HEK293T (cell line): ENCODE results near the gene LNX1.

ENCODE experiments used
- CTCF ChIA-PET: fragments of 350-600 bp; formaldehyde crosslinking; extraction: SDS; loops from one replicate; lab custom pipeline; 2021; ENCODE audit warnings: antibody characterized with exemption, inconsistent platforms; lab: Yijun Ruan, JAX
- POLR2A ChIA-PET: fragments of 350-600 bp; formaldehyde crosslinking; extraction: SDS; loops from one replicate; lab custom pipeline; 2020; ENCODE audit warnings: antibody characterized with exemption, inconsistent platforms; lab: Yijun Ruan, JAX
- DNase-seq: peaks from one replicate; pipeline ENCODE4 v3.0.0; 2012; ENCODE audit warnings: mixed read lengths; ENCODE audit errors: extremely low spot score
- ARNT ChIP-seq: fragments of 450-650 bp; IDR thresholded peaks from 2 replicates; pipeline ENCODE4 v1.6.1; 2017; ENCODE audit warnings: mild to moderate bottlenecking
- BHLHE40 ChIP-seq: fragments of 450-650 bp; IDR thresholded peaks from 2 replicates; pipeline ENCODE4 v1.6.1; 2016; ENCODE audit warnings: mild to moderate bottlenecking, moderate library complexity, borderline replicate concordance
- CTBP1 ChIP-seq: fragments of 450-650 bp; IDR thresholded peaks from 2 replicates; pipeline ENCODE4 v1.6.1; 2016; ENCODE audit warnings: borderline replicate concordance
- ELF4 ChIP-seq: fragments of 450-650 bp; IDR thresholded peaks from 2 replicates; pipeline ENCODE4 v1.6.1; 2017; ENCODE audit warnings: antibody characterized with exemption
- FOXA1 ChIP-seq: fragments of 450-650 bp; IDR thresholded peaks from 2 replicates; pipeline ENCODE4 v1.6.1; 2016; ENCODE audit warnings: mild to moderate bottlenecking
- FOXK2 ChIP-seq: fragments of 450-650 bp; IDR thresholded peaks from 2 replicates; pipeline ENCODE4 v1.6.1; 2016; ENCODE audit warnings: mild to moderate bottlenecking
- FOXM1 ChIP-seq: fragments of 450-650 bp; IDR thresholded peaks from 2 replicates; pipeline ENCODE4 v1.6.1; 2017; ENCODE audit warnings: mild to moderate bottlenecking, borderline replicate concordance
- HDGF ChIP-seq: fragments of 450-650 bp; IDR thresholded peaks from 2 replicates; pipeline ENCODE4 v1.6.1; 2017; ENCODE audit warnings: antibody characterized with exemption, borderline replicate concordance
- L3MBTL2 ChIP-seq: fragments of 450-650 bp; conservative IDR thresholded peaks from 2 replicates; pipeline ENCODE4 v1.6.1; 2016; ENCODE audit warnings: mild to moderate bottlenecking
- LEF1 ChIP-seq: fragments of 450-650 bp; IDR thresholded peaks from 2 replicates; pipeline ENCODE4 v1.6.1; 2017; ENCODE audit warnings: mild to moderate bottlenecking, borderline replicate concordance
- NFRKB ChIP-seq: fragments of 450-650 bp; IDR thresholded peaks from 2 replicates; pipeline ENCODE4 v1.6.1; 2016; ENCODE audit warnings: mild to moderate bottlenecking, moderate library complexity
- SP1 ChIP-seq: fragments of 450-650 bp; IDR thresholded peaks from 2 replicates; pipeline ENCODE4 v1.6.1; 2017
- SUZ12 ChIP-seq: fragments of 450-650 bp; IDR thresholded peaks from 2 replicates; pipeline ENCODE4 v1.6.1; 2016; ENCODE audit warnings: mild to moderate bottlenecking
- TARDBP ChIP-seq: fragments of 450-650 bp; IDR thresholded peaks from 2 replicates; pipeline ENCODE4 v1.6.1; 2016
- ZNF384 ChIP-seq: fragments of 450-650 bp; IDR thresholded peaks from 2 replicates; pipeline ENCODE4 v1.6.1; 2016
- TF ChIP-seq, protein P1 (sequence below): fragments of 450-650 bp; IDR thresholded peaks from 2 replicates; pipeline ENCODE4 v1.6.1; 2016

LNX1 gene

DNA sequence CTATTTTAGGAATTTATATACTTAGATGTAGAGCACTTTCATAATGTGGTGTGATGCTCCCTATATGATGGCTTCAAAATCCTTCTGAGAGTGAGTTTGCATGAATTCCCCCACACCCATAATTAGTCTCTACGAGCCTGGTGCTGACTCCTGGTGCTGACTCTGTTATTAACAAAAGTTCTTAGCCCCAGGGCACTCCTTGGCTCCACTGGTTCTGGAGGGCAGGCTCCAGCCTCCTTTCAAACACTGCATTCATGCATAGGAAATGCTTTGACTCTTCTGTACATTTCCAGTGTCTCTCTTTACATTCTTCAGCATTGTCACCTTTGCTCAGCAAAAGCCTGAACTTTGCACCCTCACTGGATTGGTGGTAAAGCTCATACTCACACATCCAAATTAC lies 64.0 kb downstream of the LNX1 start:
- TF ChIP-seq ZNF384 (no peak), ELF4 (no peak), SUZ12 (no peak), NFRKB (no peak), HDGF (no peak), LEF1 (no peak), FOXA1 (no peak)
- ChIA-PET CTCF (no interaction called here), POLR2A (no interaction called here)
- no peak for DNase-seq

DNA sequence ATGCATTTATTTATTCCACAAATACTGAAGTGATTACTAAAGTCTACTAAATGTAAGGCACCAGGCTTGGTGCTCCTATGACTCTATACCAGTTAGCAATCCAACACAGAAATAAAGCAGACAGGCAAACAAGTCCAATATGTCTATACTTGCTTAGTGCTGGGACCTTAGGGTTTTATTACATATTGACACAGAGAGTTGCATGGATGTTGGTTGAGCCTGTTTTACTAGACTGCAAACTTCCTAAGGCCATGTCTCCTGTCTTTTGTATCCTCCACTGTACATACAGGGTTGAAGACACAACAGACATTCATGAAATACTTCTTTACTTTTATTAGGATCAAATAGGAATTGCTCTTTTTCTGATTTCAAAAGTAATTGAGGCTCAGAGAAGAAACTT lies 69.0 kb downstream of the LNX1 start:
- ChIA-PET POLR2A (no interaction called here), CTCF (no interaction called here)
- DNase-seq, result no peak
- no peak for TF ChIP-seq BHLHE40
- no peak for TF ChIP-seq ELF4
- no peak for TF ChIP-seq SUZ12
- no peak for TF ChIP-seq ARNT
- no peak for TF ChIP-seq NFRKB
- no peak for TF ChIP-seq HDGF
- TF ChIP-seq L3MBTL2, result no peak
- TF ChIP-seq LEF1, result no peak
- no peak for TF ChIP-seq TARDBP
- no peak for TF ChIP-seq SP1
- TF ChIP-seq ZNF384, result no peak
- TF ChIP-seq FOXM1, result no peak
- TF ChIP-seq FOXK2, result no peak
- TF ChIP-seq, protein P1, sequence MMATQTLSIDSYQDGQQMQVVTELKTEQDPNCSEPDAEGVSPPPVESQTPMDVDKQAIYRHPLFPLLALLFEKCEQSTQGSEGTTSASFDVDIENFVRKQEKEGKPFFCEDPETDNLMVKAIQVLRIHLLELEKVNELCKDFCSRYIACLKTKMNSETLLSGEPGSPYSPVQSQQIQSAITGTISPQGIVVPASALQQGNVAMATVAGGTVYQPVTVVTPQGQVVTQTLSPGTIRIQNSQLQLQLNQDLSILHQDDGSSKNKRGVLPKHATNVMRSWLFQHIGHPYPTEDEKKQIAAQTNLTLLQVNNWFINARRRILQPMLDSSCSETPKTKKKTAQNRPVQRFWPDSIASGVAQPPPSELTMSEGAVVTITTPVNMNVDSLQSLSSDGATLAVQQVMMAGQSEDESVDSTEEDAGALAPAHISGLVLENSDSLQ, result no peak
- no peak for TF ChIP-seq CTBP1
- TF ChIP-seq FOXA1, result no peak

DNA sequence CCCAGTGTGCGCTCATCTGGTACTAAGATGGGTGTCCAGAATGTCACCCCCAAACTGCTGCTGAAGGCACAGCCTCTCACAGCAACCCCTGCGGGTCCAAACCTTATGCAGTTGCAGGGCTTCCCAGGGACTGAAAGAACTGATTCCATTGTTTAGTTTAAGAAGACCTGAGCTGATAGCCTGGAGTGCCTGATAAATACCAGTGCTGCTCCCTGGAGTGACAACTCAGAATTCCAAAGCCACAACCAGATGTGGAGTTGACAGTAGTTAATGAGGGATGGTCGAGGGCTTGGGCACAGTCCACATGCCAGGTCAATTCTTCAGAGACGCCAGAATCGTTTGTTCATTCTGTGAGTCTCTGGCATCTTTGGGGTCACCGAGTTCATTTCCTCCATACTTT lies 71.2 kb downstream of the LNX1 start:
- no peak for DNase-seq
- CTCF ChIA-PET, result no interaction called here
- POLR2A ChIA-PET, result no interaction called here
- no peak for TF ChIP-seq HDGF
- TF ChIP-seq SUZ12, result no peak
- TF ChIP-seq SP1, result no peak
- TF ChIP-seq BHLHE40, result no peak
- no peak for TF ChIP-seq ELF4
- no peak for TF ChIP-seq L3MBTL2
- TF ChIP-seq CTBP1, result no peak
- no peak for TF ChIP-seq FOXK2
- TF ChIP-seq ZNF384, result no peak

DNA sequence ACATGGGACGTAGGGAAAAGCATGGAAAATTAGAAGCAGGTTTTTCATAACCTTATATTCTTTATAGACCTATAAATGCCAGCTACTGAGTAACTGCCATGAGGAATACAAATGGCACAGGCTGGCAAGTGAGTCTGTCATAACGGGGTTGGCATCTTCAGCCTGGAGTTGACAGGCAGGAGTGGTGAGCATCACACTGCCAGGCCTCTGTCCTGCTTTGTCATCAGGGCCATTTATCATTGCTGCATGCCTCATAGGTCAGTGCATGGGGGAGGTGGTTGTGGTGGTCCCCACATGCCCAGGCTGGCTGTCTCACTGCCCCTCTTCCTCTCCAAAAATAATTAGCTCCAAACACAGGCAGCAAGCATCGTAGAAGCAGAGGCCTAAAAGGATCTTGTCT lies 72.5 kb downstream of the LNX1 start:
- no peak for DNase-seq
- ChIA-PET POLR2A (no interaction called here), CTCF (no interaction called here)
- no peak for TF ChIP-seq BHLHE40
- no peak for TF ChIP-seq NFRKB
- no peak for TF ChIP-seq TARDBP
- TF ChIP-seq, protein P1, result no peak
- no peak for TF ChIP-seq FOXA1
- no peak for TF ChIP-seq HDGF
- TF ChIP-seq CTBP1, result no peak
- no peak for TF ChIP-seq SP1
- TF ChIP-seq ARNT, result no peak
- no peak for TF ChIP-seq FOXK2
- TF ChIP-seq L3MBTL2, result no peak
- TF ChIP-seq LEF1, result no peak
- TF ChIP-seq ZNF384, result no peak
- TF ChIP-seq SUZ12, result no peak
- TF ChIP-seq ELF4, result no peak
- no peak for TF ChIP-seq FOXM1

DNA sequence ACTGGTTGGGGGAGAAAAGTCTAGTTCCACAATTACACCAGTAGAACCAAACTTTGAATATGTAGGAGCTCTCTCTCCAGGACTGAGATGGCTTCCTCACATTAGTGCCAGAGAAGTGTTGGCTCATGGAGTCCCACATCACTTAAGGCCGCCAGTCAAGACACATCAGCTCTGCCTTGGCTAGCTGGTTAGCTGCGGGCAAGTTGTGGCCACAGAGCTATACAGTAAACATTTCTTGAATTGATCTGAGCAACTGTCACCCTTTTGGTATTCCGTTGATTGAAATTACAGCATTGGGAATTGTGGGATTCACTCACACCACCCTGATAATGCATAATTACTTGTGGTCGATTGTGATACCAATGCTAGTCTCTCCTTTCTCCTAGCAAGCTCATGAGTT lies 76.2 kb downstream of the LNX1 start:
- POLR2A ChIA-PET, result no interaction called here
- no peak for DNase-seq
- TF ChIP-seq LEF1, result no peak
- TF ChIP-seq TARDBP, result no peak
- no peak for TF ChIP-seq FOXM1
- TF ChIP-seq, protein P1, result no peak
- CTCF ChIA-PET, result interaction anchor here (0.7 kb wide), 1 partner anchor 192 kb away, joined by 4 read pairs; no protein-coding TSS in a partner anchor

DNA sequence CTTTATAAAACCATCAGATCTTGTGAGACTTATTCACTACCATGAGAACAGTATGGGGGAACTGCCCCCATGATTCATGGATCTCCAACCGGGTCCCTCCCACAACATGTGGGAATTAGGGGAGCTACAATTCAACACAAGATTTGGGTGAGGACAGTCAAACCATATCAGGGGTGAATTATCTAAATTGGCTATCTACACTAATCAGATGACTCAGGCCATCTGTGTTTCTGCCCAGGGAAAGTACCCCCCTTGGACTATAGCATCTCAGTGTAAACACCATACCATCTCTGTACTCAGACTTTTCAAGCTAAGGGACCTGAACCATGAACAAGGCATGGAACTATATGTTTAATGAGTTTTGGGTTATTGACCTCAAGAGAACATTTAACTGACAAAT lies 76.8 kb downstream of the LNX1 start:
- POLR2A ChIA-PET, result no interaction called here
- DNase-seq, result no peak
- TF ChIP-seq, protein P1, result no peak
- no peak for TF ChIP-seq L3MBTL2
- TF ChIP-seq NFRKB, result no peak
- TF ChIP-seq TARDBP, result no peak
- no peak for TF ChIP-seq ZNF384
- no peak for TF ChIP-seq HDGF
- no peak for TF ChIP-seq ELF4
- no peak for TF ChIP-seq CTBP1
- TF ChIP-seq FOXA1, result no peak
- TF ChIP-seq SP1, result no peak
- no peak for TF ChIP-seq FOXM1
- no peak for TF ChIP-seq BHLHE40
- no peak for TF ChIP-seq FOXK2
- no peak for TF ChIP-seq SUZ12
- TF ChIP-seq ARNT, result no peak
- TF ChIP-seq LEF1, result no peak
- CTCF ChIA-PET, result no interaction called here
